K562 (cell line): ENCODE data around the gene LAMC1.

Experiments used
- CUX1 ChIP-seq: fragments of 200-800 bp; sonication (Bioruptor generic); IDR thresholded peaks from 2 replicates; pipeline ENCODE4 v1.6.1; 2016; ENCODE audit warnings: missing genetic modification characterization, missing compliant biosample characterization
- HSF4 ChIP-seq: fragments of 250-450 bp; sonication (Bioruptor Pico); IDR thresholded peaks from 2 replicates; pipeline ENCODE4 v2.1.2; 2022; ENCODE audit warnings: mild to moderate bottlenecking, moderate library complexity, borderline replicate concordance
- RAD21 ChIP-seq, 2 experiments: fragments of 250-450 bp in 1 of 2; fragments of 450-650 bp in 1 of 2; sonication (Bioruptor Pico) in 1 of 2; formaldehyde crosslinking in 1 of 2; IDR thresholded peaks in 1 of 2; conservative IDR thresholded peaks in 1 of 2; 2 replicates each; pipeline versions ENCODE4 v1.4.0 to v1.8.0; 2020 to 2022; ENCODE audit warnings: mild to moderate bottlenecking in 2 of 2, moderate library complexity in 1 of 2
- TRIM28 ChIP-seq: fragments of 450-650 bp; IDR thresholded peaks from 2 replicates; pipeline ENCODE4 v1.6.1; 2017
- U2AF2 ChIP-seq: fragments of 200-400 bp; formaldehyde crosslinking; optimal IDR thresholded peaks from 2 replicates; pipeline ENCODE3; 2017; ENCODE audit warnings: low read depth, mild to moderate bottlenecking, low read length
- ZNF140 ChIP-seq: fragments of 250-450 bp; sonication (Bioruptor Pico); IDR thresholded peaks from 2 replicates; pipeline ENCODE4 v1.8.0; 2021; ENCODE audit warnings: moderate library complexity, mild to moderate bottlenecking, inconsistent platforms
- ZNF324 ChIP-seq: fragments of 250-450 bp; sonication (Bioruptor Pico); IDR thresholded peaks from 2 replicates; pipeline ENCODE4 v1.4.0; 2020; ENCODE audit warnings: mild to moderate bottlenecking
- ZSCAN29 ChIP-seq: fragments of 450-650 bp; IDR thresholded peaks from 2 replicates; pipeline ENCODE4 v1.6.1; 2017

- TF ChIP-seq TRIM28 (no peak), ZNF324 (CRISPR knock-in tag) (no peak), U2AF2 (no peak), ZNF140 (CRISPR knock-in tag) (no peak), ZSCAN29 (no peak), RAD21 (CRISPR knock-in tag; conservative IDR thresholded peaks at IDR 0.05 in 1 of 2, IDR thresholded peaks at IDR 0.05 in 1 of 2) (no peak), CUX1 (no peak), HSF4 (no peak)
Measured at GRCh38 chr1:183092350-183092749, 69.1 kb downstream of the LAMC1 start.
